Left lung (tissue), 10 donors: Measurements from ENCODE around the gene GINS3. TPM values are rescaled to one million over a fixed set of nuclear protein-coding genes. Genes with fewer than 3 reads are reported as not detected.

Experiments
- ATAC-seq: fragments of 200-7000 bp; cut with Tn5 transposase; one replicate; pipeline ENCODE4 v1.9.1; 2020; ENCODE audit warnings: moderate library complexity
- DNase-seq, 4 donors: peaks; one replicate each; pipeline ENCODE4 v3.0.0-alpha.2; 2013 to 2020
- H3K27ac ChIP-seq, 2 donors: fragments of 200-600 bp; sonication (generic) in 1 of 2; one replicate each; pipeline versions ENCODE4 v1.5.0 to v1.8.0; 2020 to 2021
- H3K27me3 ChIP-seq, 2 donors: fragments of 200-600 bp; sonication (generic) in 1 of 2; one replicate each; pipeline versions ENCODE4 v1.5.0 to v1.8.0; 2020 to 2021
- H3K36me3 ChIP-seq, 2 donors: fragments of 200-600 bp; sonication (generic) in 1 of 2; one replicate each; pipeline versions ENCODE4 v1.5.0 to v1.8.0; 2020 to 2021
- H3K4me1 ChIP-seq, 2 donors: fragments of 200-600 bp; one replicate each; pipeline ENCODE4 v1.8.0; 2021
- H3K4me3 ChIP-seq, 2 donors: fragments of 200-600 bp; sonication (generic) in 1 of 2; one replicate each; pipeline versions ENCODE4 v1.5.0 to v1.8.0; 2020 to 2021; ENCODE audit warnings: mild to moderate bottlenecking in 1 of 2
- H3K9me3 ChIP-seq, 2 donors: fragments of 200-600 bp; sonication (generic) in 1 of 2; one replicate each; pipeline versions ENCODE4 v1.5.0 to v1.8.0; 2020 to 2021
- intact Hi-C, 2 donors: fragments of 100-400 bp; cut with DNase I; formaldehyde crosslinking; loops; one replicate each; pipeline versions ENCODE4 v1.11.2 to v1.14.2; 2022
- polyA plus RNA-seq, 6 donors: library from polyadenylated mRNA; unstranded; fragments of 120-200 nt; gene quantifications; one replicate each; pipeline ENCODE4 v1.2.1, GENCODE V29; 2013; ENCODE audit not compliant: insufficient read length in 6 of 6
- total RNA-seq, 2 donors: library from RNA; stranded (reverse); fragmentation: NEBNext Ultra II Directional; extraction: Animal tissue kit (Norgen Biotek cat#: 25700); gene quantifications; one replicate each; pipeline ENCODE4 v1.2.1, GENCODE V29; 2021
- TF ChIP-seq, protein P1 (sequence below), 2 donors: fragments of 200-600 bp; sonication (generic) in 1 of 2; IDR thresholded peaks; one replicate each; pipeline versions ENCODE4 v1.5.0 to v1.8.0; 2021; ENCODE audit warnings: antibody characterized with exemption in 2 of 2
- donor health status: DM: no; HTN: yes; CAD: no.
- donor health status: DM: no; HTN: no; CAD: no.

The GINS3 gene
- total and polyA plus RNA-seq, 8 donors: 4.8 to 14.6 (median 10.3) TPM

DNA sequence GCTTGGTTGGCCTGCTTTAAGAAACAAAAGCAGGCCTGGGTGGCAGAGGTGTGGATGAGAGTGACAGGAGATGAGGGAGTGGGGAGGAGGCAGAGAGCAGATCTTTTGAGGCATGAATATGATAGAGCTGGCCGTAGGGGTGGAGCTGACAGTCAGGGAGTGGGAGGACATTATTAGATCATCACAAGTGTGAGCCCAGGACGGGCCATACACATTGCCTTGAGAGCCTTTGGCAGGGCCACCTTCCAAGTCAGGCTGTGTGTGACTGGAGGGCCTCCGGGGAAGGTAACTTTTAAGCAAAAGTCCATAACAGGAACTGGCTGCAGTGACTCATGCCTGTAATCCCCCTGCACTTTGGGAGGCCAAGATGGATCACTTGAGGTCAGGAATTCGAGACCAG lies 26.3 kb downstream of the GINS3 start:
- TF ChIP-seq, protein P1, sequence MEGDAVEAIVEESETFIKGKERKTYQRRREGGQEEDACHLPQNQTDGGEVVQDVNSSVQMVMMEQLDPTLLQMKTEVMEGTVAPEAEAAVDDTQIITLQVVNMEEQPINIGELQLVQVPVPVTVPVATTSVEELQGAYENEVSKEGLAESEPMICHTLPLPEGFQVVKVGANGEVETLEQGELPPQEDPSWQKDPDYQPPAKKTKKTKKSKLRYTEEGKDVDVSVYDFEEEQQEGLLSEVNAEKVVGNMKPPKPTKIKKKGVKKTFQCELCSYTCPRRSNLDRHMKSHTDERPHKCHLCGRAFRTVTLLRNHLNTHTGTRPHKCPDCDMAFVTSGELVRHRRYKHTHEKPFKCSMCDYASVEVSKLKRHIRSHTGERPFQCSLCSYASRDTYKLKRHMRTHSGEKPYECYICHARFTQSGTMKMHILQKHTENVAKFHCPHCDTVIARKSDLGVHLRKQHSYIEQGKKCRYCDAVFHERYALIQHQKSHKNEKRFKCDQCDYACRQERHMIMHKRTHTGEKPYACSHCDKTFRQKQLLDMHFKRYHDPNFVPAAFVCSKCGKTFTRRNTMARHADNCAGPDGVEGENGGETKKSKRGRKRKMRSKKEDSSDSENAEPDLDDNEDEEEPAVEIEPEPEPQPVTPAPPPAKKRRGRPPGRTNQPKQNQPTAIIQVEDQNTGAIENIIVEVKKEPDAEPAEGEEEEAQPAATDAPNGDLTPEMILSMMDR (IDR thresholded peaks at IDR 0.05): no peak
- no peak overlapping the region for H3K4me3 ChIP-seq
- H3K27ac ChIP-seq: no peak overlapping the region
- no peak for ATAC-seq
- no peaks in the 10 kb centered on the region for H3K4me1 ChIP-seq
- no peaks in the 10 kb centered on the region for H3K9me3 ChIP-seq
- H3K36me3 ChIP-seq: no peaks in the 10 kb centered on the region
- intact Hi-C loops: no loop called here
- DNase-seq: no peak
- H3K27me3 ChIP-seq: peaks cover 0 to 21% of the 10 kb centered on the region in 2 donors

DNA sequence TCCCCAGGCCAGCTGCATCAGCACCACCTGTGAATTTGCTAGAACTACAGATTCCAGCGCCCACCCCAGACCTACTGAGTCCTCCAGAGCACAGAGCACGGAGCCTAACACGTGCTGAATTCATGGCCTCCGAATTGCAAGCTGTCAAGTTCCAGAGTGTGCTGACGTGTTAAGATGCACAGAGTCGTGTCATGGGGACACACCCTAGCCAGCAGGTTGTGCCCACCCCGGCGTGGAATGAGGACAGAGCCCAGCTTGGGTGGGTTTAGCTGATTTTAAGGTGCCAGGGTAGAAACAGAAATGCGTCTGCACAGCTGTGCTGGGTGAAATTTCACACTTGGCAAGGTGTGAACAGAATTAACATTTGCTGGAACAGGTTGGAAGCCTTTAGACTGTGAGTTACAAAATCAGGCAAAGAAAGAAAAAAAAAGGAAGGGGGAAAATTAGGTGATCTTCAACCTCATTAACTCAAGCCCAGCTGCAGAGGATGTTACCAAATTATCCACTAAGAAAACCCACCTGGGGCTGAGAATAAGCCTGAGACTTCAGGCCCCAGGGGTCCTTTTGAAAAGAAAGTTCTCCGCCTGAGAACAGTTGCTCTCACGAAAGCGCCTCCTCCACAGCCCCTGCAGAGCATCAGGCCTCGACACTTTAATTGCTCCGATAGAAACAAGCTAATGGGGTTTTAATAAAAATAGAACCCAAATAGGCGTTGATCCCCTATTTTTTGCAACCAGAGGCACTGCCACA lies 27.1 kb downstream of the GINS3 start:
- Histone ChIP-seq H3K27ac (no peak overlapping the region), H3K9me3 (no peaks in the 10 kb centered on the region), H3K36me3 (no peaks in the 10 kb centered on the region), H3K27me3 (peaks cover 0 to 29% of the 10 kb centered on the region in 2 donors), H3K4me1 (no peaks in the 10 kb centered on the region), H3K4me3 (no peak overlapping the region)
- no peak for DNase-seq
- ATAC-seq: no peak
- TF ChIP-seq, protein P1 (IDR thresholded peaks at IDR 0.05): no peak
- intact Hi-C loops: no loop called here

DNA sequence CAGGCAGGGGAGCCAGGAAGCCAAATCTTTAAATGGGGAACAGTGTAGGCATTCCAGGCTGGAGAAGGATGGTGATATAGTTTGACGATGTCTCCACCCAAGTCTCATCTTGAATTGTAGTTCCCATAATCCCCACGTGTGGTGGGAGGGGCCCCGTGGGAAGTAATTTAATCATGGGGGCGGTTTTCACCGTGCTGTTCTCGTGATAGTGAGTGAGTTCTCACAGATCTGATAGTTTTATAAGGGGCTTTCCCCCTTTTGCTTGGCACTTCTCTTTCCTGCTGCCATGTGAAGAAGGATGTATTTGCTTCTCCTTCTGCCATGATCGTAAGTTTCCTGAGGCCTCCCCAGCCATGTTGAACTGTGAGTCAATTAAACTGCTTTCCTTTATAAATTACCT lies 28.8 kb downstream of the GINS3 start:
- ATAC-seq: no peak
- H3K27ac ChIP-seq: no peak overlapping the region
- H3K4me1 ChIP-seq: peaks cover 0 to 4% of the 10 kb centered on the region in 2 donors
- H3K9me3 ChIP-seq: no peaks in the 10 kb centered on the region
- TF ChIP-seq, protein P1 (IDR thresholded peaks at IDR 0.05): no peak
- DNase-seq: no peak
- peaks cover 0 to 29% of the 10 kb centered on the region in 2 donors for H3K27me3 ChIP-seq
- H3K4me3 ChIP-seq: no peak overlapping the region
- intact Hi-C loops: no loop called here
- no peaks in the 10 kb centered on the region for H3K36me3 ChIP-seq

DNA sequence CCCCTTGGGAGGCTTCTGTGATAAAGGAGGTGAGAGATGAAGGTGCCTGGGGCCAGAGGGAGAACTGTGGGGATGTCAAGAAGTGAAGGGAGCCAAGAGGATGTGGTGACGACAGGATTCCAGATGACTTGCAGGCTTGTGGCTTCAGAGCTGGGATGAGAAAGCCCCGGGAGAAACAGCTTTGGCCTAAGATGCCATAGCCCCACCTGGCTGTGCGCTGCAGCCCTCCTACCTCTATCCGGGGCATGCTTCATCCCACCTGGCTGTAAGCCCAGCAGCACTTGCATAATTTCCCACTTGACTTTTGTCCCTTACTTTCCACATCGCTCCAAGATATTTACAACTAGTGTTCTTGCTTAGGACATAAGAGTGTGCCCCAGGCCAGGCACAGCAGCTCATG lies 29.3 kb downstream of the GINS3 start:
- H3K9me3 ChIP-seq: no peaks in the 10 kb centered on the region
- intact Hi-C loops: no loop called here
- peak; percentile 75 for ATAC-seq

GRCh38 chr16:58422809-58423208 lies 30.5 kb downstream of the GINS3 start:
- Histone ChIP-seq H3K27ac (no peak overlapping the region), H3K4me3 (no peak overlapping the region), H3K9me3 (no peaks in the 10 kb centered on the region), H3K4me1 (peaks cover 0 to 13% of the 10 kb centered on the region in 2 donors), H3K27me3 (peaks cover 0 to 29% of the 10 kb centered on the region in 2 donors), H3K36me3 (no peaks in the 10 kb centered on the region)
- ATAC-seq (no peak), DNase-seq (no peak)
- intact Hi-C loops: no loop called here
- TF ChIP-seq, protein P1 (IDR thresholded peaks at IDR 0.05): no peak

More for the DNA sequence above, 29.3 kb downstream of the GINS3 start:
- Histone ChIP-seq H3K27me3 (peaks cover 0 to 29% of the 10 kb centered on the region in 2 donors), H3K4me3 (no peak overlapping the region), H3K36me3 (no peaks in the 10 kb centered on the region), H3K4me1 (peaks cover 0 to 7% of the 10 kb centered on the region in 2 donors), H3K27ac (no peak overlapping the region)
- TF ChIP-seq, protein P1 (IDR thresholded peaks at IDR 0.05): no peak
- peak in 2 of 4 donors; percentile 42 to 52 for DNase-seq
